Thyroid gland (tissue), 4 donors: ENCODE results near the gene NOCT.
A peak's percentile ranks its signal among the peaks of the same experiment; 100 is the strongest.

Experiments used
- POLR2A ChIP-seq, 2 donors: fragments of 450-650 bp; IDR thresholded peaks; one replicate each; pipeline ENCODE4 v1.6.1; 2017; ENCODE audit warnings: antibody characterized with exemption in 2 of 2, mild to moderate bottlenecking in 2 of 2, moderate library complexity in 1 of 2
- TF ChIP-seq, protein P1 (sequence below), 6 experiments: fragments of 200-600 bp in 3 of 6; fragments of 450-650 bp in 3 of 6; sonication (generic) in 3 of 6; IDR thresholded peaks; one replicate each; pipeline ENCODE4 v1.5.1; 2016 to 2019; ENCODE audit warnings: antibody characterized with exemption in 6 of 6, mild to moderate bottlenecking in 2 of 6, inconsistent platforms in 1 of 6, moderate library complexity in 1 of 6

DNA sequence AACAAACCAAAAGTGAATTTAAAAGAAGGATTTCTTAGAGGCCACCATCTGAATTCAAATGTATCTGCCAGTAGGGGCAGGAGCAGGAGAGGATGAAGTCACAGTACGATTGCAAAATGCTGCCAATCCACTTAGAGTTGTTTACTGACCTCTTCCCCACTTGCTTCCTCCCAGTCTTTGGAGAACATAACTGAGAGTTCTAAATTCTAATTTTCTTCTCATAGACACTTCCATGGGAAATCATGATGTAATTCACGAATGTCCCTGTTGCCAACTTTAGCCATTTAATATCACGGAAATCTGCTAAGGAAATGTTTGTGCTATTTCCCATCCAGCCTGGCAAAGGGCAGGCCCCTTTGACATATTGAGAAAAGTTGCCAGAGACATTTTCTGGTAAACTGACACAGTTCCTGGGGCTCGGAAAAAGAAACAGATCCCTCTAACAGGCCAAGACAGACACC is 33.6 kb upstream of the NOCT start:
- TF ChIP-seq, protein P1, sequence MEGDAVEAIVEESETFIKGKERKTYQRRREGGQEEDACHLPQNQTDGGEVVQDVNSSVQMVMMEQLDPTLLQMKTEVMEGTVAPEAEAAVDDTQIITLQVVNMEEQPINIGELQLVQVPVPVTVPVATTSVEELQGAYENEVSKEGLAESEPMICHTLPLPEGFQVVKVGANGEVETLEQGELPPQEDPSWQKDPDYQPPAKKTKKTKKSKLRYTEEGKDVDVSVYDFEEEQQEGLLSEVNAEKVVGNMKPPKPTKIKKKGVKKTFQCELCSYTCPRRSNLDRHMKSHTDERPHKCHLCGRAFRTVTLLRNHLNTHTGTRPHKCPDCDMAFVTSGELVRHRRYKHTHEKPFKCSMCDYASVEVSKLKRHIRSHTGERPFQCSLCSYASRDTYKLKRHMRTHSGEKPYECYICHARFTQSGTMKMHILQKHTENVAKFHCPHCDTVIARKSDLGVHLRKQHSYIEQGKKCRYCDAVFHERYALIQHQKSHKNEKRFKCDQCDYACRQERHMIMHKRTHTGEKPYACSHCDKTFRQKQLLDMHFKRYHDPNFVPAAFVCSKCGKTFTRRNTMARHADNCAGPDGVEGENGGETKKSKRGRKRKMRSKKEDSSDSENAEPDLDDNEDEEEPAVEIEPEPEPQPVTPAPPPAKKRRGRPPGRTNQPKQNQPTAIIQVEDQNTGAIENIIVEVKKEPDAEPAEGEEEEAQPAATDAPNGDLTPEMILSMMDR (IDR thresholded peaks at IDR 0.05) = peak in 2 of 6 experiments; percentile 15 to 19
- TF ChIP-seq POLR2A (IDR thresholded peaks at IDR 0.05) = no peak
